Liver (tissue), 9 donors: ENCODE results near the gene HPCA. TPM values are rescaled to one million over a fixed set of nuclear protein-coding genes. Genes with fewer than 3 reads are reported as not detected.
A peak's percentile ranks its signal among the peaks of the same experiment; 100 is the strongest.

Experiments
- DNase-seq: peaks from one replicate; pipeline ENCODE4 v3.0.0-alpha.2; 2017; ENCODE audit warnings: low spot score
- H3K27ac ChIP-seq, 2 donors: one replicate each; pipeline ENCODE4 v1.7.0; 2013; ENCODE audit warnings: inconsistent platforms in 2 of 2, low read length in 2 of 2, control low read depth in 1 of 2, low read depth in 1 of 2, mild to moderate bottlenecking in 1 of 2
- H3K27me3 ChIP-seq, 4 donors: one replicate each; pipeline versions ENCODE4 v1.6.1 to v1.7.0; 2013; ENCODE audit warnings: low read length in 3 of 4, inconsistent platforms in 1 of 4, mild to moderate bottlenecking in 1 of 4, moderate library complexity in 1 of 4; ENCODE audit not compliant: control insufficient read depth in 4 of 4, insufficient read depth in 4 of 4
- H3K36me3 ChIP-seq, 4 donors: one replicate each; pipeline versions ENCODE4 v1.6.1 to v1.7.0; 2013; ENCODE audit warnings: low read length in 3 of 4, mild to moderate bottlenecking in 3 of 4, low read depth in 1 of 4, moderate library complexity in 1 of 4; ENCODE audit not compliant: control insufficient read depth in 4 of 4, insufficient read depth in 3 of 4
- H3K4me1 ChIP-seq, 4 donors: one replicate each; pipeline versions ENCODE4 v1.6.1 to v1.7.0; 2013; ENCODE audit warnings: low read length in 3 of 4, mild to moderate bottlenecking in 3 of 4, moderate library complexity in 1 of 4; ENCODE audit not compliant: control insufficient read depth in 4 of 4, insufficient read depth in 4 of 4
- H3K4me3 ChIP-seq, 3 donors: one replicate each; pipeline versions ENCODE4 v1.6.1 to v1.7.0; 2013; ENCODE audit warnings: low read length in 3 of 3, control low read depth in 1 of 3, low read depth in 1 of 3, mild to moderate bottlenecking in 1 of 3
- H3K9ac ChIP-seq, 2 donors: one replicate each; pipeline ENCODE4 v1.7.0; 2013; ENCODE audit warnings: low read length in 2 of 2, mild to moderate bottlenecking in 2 of 2, moderate library complexity in 2 of 2, control low read depth in 1 of 2, low read depth in 1 of 2
- H3K9me3 ChIP-seq, 4 donors: one replicate each; pipeline versions ENCODE4 v1.6.1 to v1.7.0; 2013; ENCODE audit warnings: low read length in 3 of 4; ENCODE audit not compliant: control insufficient read depth in 4 of 4
- EGR1 ChIP-seq, 2 donors: IDR thresholded peaks; 2 replicates each; pipeline ENCODE4 v1.6.1; 2016 to 2018; ENCODE audit warnings: antibody characterized with exemption in 2 of 2, low read depth in 2 of 2
- FOXA1 ChIP-seq: IDR thresholded peaks from 2 replicates; pipeline ENCODE4 v1.6.1; 2016; ENCODE audit warnings: antibody characterized with exemption
- FOXA2 ChIP-seq: IDR thresholded peaks from 2 replicates; pipeline ENCODE4 v1.6.1; 2016; ENCODE audit warnings: antibody characterized with exemption
- GABPA ChIP-seq, 2 donors: IDR thresholded peaks in 1 of 2; conservative IDR thresholded peaks in 1 of 2; 2 replicates each; pipeline ENCODE4 v1.6.1; 2016; ENCODE audit warnings: antibody characterized with exemption in 2 of 2, mild to moderate bottlenecking in 1 of 2, moderate library complexity in 1 of 2
- HNF4A ChIP-seq, 2 donors: conservative IDR thresholded peaks; 2 replicates each; pipeline ENCODE4 v1.6.1; 2016; ENCODE audit warnings: antibody characterized with exemption in 2 of 2, mild to moderate bottlenecking in 2 of 2
- HNF4G ChIP-seq: IDR thresholded peaks from 2 replicates; pipeline ENCODE4 v1.6.1; 2016; ENCODE audit warnings: antibody characterized with exemption
- JUND ChIP-seq, 2 donors: IDR thresholded peaks; 2 replicates each; pipeline ENCODE4 v1.6.1; 2016; ENCODE audit warnings: antibody characterized with exemption in 2 of 2
- NR2F2 ChIP-seq: IDR thresholded peaks from 2 replicates; pipeline ENCODE4 v1.6.1; 2016; ENCODE audit warnings: antibody characterized with exemption
- RAD21 ChIP-seq, 2 donors: IDR thresholded peaks; 2 replicates each; pipeline ENCODE4 v1.6.1; 2016; ENCODE audit warnings: antibody characterized with exemption in 2 of 2, mild to moderate bottlenecking in 2 of 2
- RXRA ChIP-seq, 2 donors: IDR thresholded peaks; 2 replicates each; pipeline ENCODE4 v1.6.1; 2017 to 2018; ENCODE audit warnings: antibody characterized with exemption in 2 of 2, mild to moderate bottlenecking in 1 of 2
- SP1 ChIP-seq: IDR thresholded peaks from 2 replicates; pipeline ENCODE4 v1.6.1; 2018; ENCODE audit warnings: antibody characterized with exemption, mild to moderate bottlenecking
- TAF1 ChIP-seq: conservative IDR thresholded peaks from 2 replicates; pipeline ENCODE4 v1.6.1; 2016; ENCODE audit warnings: antibody characterized with exemption, mild to moderate bottlenecking
- YY1 ChIP-seq: IDR thresholded peaks from 2 replicates; pipeline ENCODE4 v1.6.1; 2016; ENCODE audit warnings: antibody characterized with exemption, mild to moderate bottlenecking
- WGBS: extraction: QIAGEN DNeasy Blood & Tissue Kit; methylation state at CpG from one replicate; pipeline ENCODE4 v1.1.7; 2013; 5-methylcytosine and 5-hydroxymethylcytosine counted together
- polyA plus RNA-seq, 2 donors: library from polyadenylated mRNA; stranded (reverse) in 1 of 2; unstranded in 1 of 2; fragments of 200-250 nt in 1 of 2; fragments of >200 nt in 1 of 2; fragmentation: Nextera tagmentation in 1 of 2; extraction: Ambion mirVana in 1 of 2; gene quantifications; one replicate each; pipeline versions ENCODE4 v1.2.1 to v1.2.3, GENCODE V29; 2013 to 2015
- total RNA-seq, 2 donors: library from RNA; depleted of rRNA; stranded (reverse); fragments of >200 nt; gene quantifications; one replicate each; pipeline ENCODE4 v1.2.3, GENCODE V29; 2014
- TF ChIP-seq, protein P1 (sequence below): IDR thresholded peaks from 2 replicates; pipeline ENCODE4 v1.6.1; 2016; ENCODE audit warnings: antibody characterized with exemption
- TF ChIP-seq, protein P2 (sequence below): IDR thresholded peaks from 2 replicates; pipeline ENCODE4 v1.6.1; 2016; ENCODE audit warnings: antibody characterized with exemption
- TF ChIP-seq, protein P3 (sequence below): fragments of 150-350 bp; IDR thresholded peaks from 2 replicates; pipeline ENCODE4 v1.5.1; 2017; ENCODE audit warnings: improper control_type of control experiment, low read depth, low read length; ENCODE audit not compliant: missing input control
- TF ChIP-seq, protein P4 (sequence below): IDR thresholded peaks from 2 replicates; pipeline ENCODE4 v1.6.1; 2016; ENCODE audit warnings: antibody characterized with exemption
- donor health status: healthy.
- donor health status: healthy.
- donor health status: healthy.
- donor health status: healthy.
- donor health status: healthy.

HPCA gene
- total and polyA plus RNA-seq, 4 donors = not detected

DNA sequence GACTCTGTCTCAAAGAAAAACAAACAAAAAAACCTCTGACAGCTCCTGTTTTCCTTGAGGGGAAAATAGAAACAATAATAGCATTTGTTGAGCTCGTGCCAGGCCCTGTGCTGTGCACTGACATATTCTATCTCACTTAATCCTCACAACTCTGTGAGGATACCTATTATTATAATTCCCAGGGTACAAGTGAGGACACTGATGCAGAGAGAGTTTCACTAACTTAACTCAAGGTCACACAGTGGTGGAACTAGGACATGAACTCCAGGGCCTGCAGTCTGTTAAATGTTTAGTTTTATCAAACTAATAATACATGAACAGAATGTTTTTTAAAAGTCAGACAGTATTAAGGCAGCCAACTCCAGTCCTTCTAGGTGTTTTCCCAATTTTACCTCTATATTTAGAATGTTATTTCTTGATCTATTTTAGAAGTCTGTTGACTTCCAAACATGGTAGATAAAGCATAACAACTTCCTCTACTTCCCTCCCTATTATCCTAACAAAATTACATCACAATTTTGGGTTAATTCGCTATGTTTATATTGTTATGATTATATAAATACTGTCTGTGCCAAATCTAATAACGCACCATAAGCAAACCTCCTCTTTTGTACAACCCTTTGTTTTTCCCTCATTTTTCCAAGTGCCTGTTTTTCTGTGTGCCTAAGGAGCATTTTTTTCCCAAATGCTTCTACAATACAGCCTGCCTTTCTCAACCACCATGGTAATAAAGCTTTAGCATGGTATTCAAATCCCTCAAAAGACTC is 20.5 kb upstream of the HPCA start:
- Histone ChIP-seq H3K4me1 (peaks cover 6 to 39% (median 34%) of the 10 kb centered on the region in 4 donors), H3K4me3 (no peak overlapping the region), H3K9ac (no peak overlapping the region), H3K9me3 (no peaks in the 10 kb centered on the region), H3K27ac (peak overlapping the region; percentile 92 to 95), H3K36me3 (peaks cover 0 to 8% (median 3%) of the 10 kb centered on the region in 4 donors), H3K27me3 (no peaks in the 10 kb centered on the region)
- TF ChIP-seq FOXA1 (no peak), HNF4A (conservative IDR thresholded peaks at IDR 0.05) (no peak), GABPA (IDR thresholded peaks at IDR 0.05 in 1 of 2, conservative IDR thresholded peaks at IDR 0.05 in 1 of 2) (no peak), RXRA (IDR thresholded peaks at IDR 0.05) (peak in 1 of 2 donors; percentile 57)
- DNase-seq = no peak
- 41% methylated on average over 3 of the region's 3 CpGs for WGBS

DNA sequence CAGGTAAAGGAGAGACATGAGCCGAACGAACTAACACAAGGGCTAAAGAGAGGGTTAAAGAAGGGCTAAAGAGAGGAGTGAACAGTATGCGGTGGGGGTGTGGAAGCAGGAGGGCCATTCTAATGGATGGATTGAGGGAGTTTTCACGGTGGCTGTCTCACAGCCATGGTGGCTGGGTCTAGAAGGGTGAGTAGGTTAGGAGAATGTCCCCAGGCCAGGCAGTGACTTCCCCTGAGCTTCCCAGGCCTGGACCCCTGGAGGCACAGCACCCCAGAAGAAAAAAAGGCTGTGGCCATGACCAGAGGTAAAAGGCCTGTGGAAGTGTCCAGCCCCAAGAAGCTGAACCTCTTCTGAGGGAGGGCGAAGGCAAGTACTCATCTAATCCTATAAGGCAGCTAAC is 19.1 kb upstream of the HPCA start:
- Histone ChIP-seq H3K9ac (no peak overlapping the region), H3K9me3 (no peaks in the 10 kb centered on the region), H3K36me3 (peaks cover 0 to 7% (median 2%) of the 10 kb centered on the region in 4 donors), H3K27me3 (no peaks in the 10 kb centered on the region), H3K27ac (no peak overlapping the region), H3K4me1 (peaks cover 6 to 46% (median 39%) of the 10 kb centered on the region in 4 donors), H3K4me3 (no peak overlapping the region)
- no peak for TF ChIP-seq GABPA (IDR thresholded peaks at IDR 0.05 in 1 of 2, conservative IDR thresholded peaks at IDR 0.05 in 1 of 2)
- TF ChIP-seq, protein P1, sequence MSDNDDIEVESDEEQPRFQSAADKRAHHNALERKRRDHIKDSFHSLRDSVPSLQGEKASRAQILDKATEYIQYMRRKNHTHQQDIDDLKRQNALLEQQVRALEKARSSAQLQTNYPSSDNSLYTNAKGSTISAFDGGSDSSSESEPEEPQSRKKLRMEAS = no peak
- no peak for TF ChIP-seq HNF4G
- TF ChIP-seq SP1 = no peak
- TF ChIP-seq, protein P2, sequence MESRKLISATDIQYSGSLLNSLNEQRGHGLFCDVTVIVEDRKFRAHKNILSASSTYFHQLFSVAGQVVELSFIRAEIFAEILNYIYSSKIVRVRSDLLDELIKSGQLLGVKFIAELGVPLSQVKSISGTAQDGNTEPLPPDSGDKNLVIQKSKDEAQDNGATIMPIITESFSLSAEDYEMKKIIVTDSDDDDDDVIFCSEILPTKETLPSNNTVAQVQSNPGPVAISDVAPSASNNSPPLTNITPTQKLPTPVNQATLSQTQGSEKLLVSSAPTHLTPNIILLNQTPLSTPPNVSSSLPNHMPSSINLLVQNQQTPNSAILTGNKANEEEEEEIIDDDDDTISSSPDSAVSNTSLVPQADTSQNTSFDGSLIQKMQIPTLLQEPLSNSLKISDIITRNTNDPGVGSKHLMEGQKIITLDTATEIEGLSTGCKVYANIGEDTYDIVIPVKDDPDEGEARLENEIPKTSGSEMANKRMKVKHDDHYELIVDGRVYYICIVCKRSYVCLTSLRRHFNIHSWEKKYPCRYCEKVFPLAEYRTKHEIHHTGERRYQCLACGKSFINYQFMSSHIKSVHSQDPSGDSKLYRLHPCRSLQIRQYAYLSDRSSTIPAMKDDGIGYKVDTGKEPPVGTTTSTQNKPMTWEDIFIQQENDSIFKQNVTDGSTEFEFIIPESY = no peak
- no peak for TF ChIP-seq NR2F2
- no peak for TF ChIP-seq HNF4A (conservative IDR thresholded peaks at IDR 0.05)
- no peak for DNase-seq
- 94% methylated on average over 5 of the region's 5 CpGs for WGBS

DNA sequence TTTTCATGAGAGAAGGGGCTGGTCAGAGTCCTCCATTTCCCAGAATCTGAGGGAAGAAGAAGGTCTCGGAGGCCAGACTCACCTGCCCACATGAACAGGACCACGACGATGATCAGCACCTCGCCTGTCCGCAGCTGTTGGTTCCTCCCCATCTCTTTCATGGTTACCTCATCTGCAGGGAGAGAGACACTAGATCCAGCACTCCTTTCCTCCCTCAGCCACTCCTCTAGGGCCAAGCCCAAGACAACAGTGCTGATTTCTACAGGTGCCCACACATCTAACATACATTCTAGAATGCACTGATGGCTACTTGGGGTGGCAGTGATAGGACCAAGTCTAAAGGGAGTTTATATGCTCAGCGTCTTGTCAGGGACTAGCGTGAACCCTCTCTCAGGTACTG is 18.6 kb upstream of the HPCA start:
- TF ChIP-seq HNF4A (conservative IDR thresholded peaks at IDR 0.05) (no peak), RXRA (IDR thresholded peaks at IDR 0.05) (no peak), NR2F2 (no peak)
- H3K27ac ChIP-seq = no peak overlapping the region
- H3K4me3 ChIP-seq = no peak overlapping the region
- peaks cover 6 to 46% (median 38%) of the 10 kb centered on the region in 4 donors for H3K4me1 ChIP-seq
- WGBS = 98% methylated on average over 7 of the region's 7 CpGs
- no peaks in the 10 kb centered on the region for H3K27me3 ChIP-seq
- H3K9me3 ChIP-seq = no peaks in the 10 kb centered on the region
- peaks cover 0 to 3% (median 0%) of the 10 kb centered on the region in 4 donors for H3K36me3 ChIP-seq
- DNase-seq = no peak
- H3K9ac ChIP-seq = no peak overlapping the region

DNA sequence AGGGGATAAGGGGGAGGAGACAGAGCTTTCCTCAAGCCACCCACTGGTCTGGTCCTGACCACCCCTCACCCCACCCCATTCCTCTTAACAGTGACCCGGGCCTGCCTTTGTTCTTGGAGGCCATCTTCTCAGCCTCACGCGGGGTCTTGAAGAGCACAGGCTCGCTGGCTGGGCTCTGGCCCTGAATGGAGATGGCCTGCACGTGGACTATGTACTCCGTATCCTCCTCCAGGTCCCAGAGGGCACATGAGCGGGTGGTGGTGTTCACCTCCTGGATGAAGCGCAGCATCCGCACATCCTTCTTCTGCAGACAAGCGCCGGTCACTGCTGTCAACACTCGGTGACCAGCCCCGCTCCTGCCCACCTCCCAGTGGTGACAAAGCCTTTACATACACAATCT is 18.2 kb upstream of the HPCA start:
- H3K27ac ChIP-seq = no peak overlapping the region
- no peaks in the 10 kb centered on the region for H3K27me3 ChIP-seq
- no peaks in the 10 kb centered on the region for H3K9me3 ChIP-seq
- no peak overlapping the region for H3K9ac ChIP-seq
- peaks cover 6 to 46% (median 38%) of the 10 kb centered on the region in 4 donors for H3K4me1 ChIP-seq
- 97% methylated on average over 13 of the region's 13 CpGs for WGBS
- peaks cover 0 to 1% (median 0%) of the 10 kb centered on the region in 4 donors for H3K36me3 ChIP-seq
- H3K4me3 ChIP-seq = no peak overlapping the region
- no peak for DNase-seq
- TF ChIP-seq FOXA1 (no peak), RAD21 (IDR thresholded peaks at IDR 0.05) (no peak), JUND (IDR thresholded peaks at IDR 0.05) (no peak), FOXA2 (no peak), GABPA (IDR thresholded peaks at IDR 0.05 in 1 of 2, conservative IDR thresholded peaks at IDR 0.05 in 1 of 2) (no peak), HNF4G (no peak), TAF1 (no peak), RXRA (IDR thresholded peaks at IDR 0.05) (no peak), YY1 (no peak), NR2F2 (no peak), EGR1 (IDR thresholded peaks at IDR 0.05; ENCODE audit: low read depth in 2 of 2) (no peak), HNF4A (conservative IDR thresholded peaks at IDR 0.05) (no peak)
- TF ChIP-seq, protein P3, sequence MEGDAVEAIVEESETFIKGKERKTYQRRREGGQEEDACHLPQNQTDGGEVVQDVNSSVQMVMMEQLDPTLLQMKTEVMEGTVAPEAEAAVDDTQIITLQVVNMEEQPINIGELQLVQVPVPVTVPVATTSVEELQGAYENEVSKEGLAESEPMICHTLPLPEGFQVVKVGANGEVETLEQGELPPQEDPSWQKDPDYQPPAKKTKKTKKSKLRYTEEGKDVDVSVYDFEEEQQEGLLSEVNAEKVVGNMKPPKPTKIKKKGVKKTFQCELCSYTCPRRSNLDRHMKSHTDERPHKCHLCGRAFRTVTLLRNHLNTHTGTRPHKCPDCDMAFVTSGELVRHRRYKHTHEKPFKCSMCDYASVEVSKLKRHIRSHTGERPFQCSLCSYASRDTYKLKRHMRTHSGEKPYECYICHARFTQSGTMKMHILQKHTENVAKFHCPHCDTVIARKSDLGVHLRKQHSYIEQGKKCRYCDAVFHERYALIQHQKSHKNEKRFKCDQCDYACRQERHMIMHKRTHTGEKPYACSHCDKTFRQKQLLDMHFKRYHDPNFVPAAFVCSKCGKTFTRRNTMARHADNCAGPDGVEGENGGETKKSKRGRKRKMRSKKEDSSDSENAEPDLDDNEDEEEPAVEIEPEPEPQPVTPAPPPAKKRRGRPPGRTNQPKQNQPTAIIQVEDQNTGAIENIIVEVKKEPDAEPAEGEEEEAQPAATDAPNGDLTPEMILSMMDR = no peak
- TF ChIP-seq, protein P1 = no peak
- TF ChIP-seq, protein P4, sequence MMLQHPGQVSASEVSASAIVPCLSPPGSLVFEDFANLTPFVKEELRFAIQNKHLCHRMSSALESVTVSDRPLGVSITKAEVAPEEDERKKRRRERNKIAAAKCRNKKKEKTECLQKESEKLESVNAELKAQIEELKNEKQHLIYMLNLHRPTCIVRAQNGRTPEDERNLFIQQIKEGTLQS = no peak
